ENCODE results near the gene MTSS2. TPM values are rescaled to one million over a fixed set of nuclear protein-coding genes. Genes with fewer than 3 reads are reported as not detected.

MTSS2 gene
- total and polyA plus RNA-seq, 2 of the 4 experiments (the other 2 are of a cell fraction), result 9.1 to 86.2 TPM

DNA sequence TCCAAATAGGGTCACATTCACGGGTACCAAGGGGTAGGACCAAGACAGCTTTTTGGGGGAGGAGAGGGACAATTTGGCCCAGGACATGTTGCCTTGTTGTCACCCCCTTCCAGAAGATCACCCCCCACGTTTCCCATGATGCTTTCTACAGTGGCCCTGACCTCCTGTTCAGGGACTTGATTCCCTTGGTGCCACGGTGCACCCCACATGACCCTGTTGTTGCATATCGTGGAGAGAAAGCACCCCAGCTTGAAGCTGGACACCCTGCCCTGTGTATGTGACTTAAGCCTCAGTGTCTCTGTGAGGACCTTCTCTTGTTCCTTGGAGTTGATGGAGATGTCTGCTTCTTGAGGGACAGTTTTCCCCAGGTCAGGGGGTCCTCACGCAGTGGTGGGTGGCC, 26.9 kb downstream of the MTSS2 start:
- TF ChIP-seq, protein P1, sequence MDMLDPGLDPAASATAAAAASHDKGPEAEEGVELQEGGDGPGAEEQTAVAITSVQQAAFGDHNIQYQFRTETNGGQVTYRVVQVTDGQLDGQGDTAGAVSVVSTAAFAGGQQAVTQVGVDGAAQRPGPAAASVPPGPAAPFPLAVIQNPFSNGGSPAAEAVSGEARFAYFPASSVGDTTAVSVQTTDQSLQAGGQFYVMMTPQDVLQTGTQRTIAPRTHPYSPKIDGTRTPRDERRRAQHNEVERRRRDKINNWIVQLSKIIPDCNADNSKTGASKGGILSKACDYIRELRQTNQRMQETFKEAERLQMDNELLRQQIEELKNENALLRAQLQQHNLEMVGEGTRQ (IDR thresholded peaks at IDR 0.05; ENCODE audit: low read depth, low read length), result no peak
- TF ChIP-seq RAD21 (IDR thresholded peaks at IDR 0.05; ENCODE audit: low read length) (no peak), FOS (IDR thresholded peaks at IDR 0.05; ENCODE audit: low read depth, low read length) (no peak), MAFK (IDR thresholded peaks at IDR 0.05; ENCODE audit: low read depth, low read length) (no peak), BHLHE40 (IDR thresholded peaks at IDR 0.05; ENCODE audit: low read depth, low read length) (no peak), SMC3 (IDR thresholded peaks at IDR 0.05; ENCODE audit: low read depth, low read length) (no peak), MAZ (IDR thresholded peaks at IDR 0.05; ENCODE audit: borderline replicate concordance, low read depth, low read length) (no peak)
- CTCF ChIA-PET, result no interaction called here
- Histone ChIP-seq H3K27ac (ENCODE audit: insufficient read depth, low read length) (no peak overlapping the region), H3K23ac (ENCODE audit: low read depth, low read length) (no peak overlapping the region), H3K4me1 (ENCODE audit: control insufficient read depth, insufficient read depth, low read length) (peaks cover 3% of the 10 kb centered on the region; the same call in 1 of the 2 replicates), H3K4me2 (ENCODE audit: low read depth, low read length) (no peak overlapping the region), H2BK120ac (ENCODE audit: low read depth, low read length) (no peak overlapping the region), H3K36me3 (ENCODE audit: control insufficient read depth, insufficient read depth, low read length) (peaks cover 18% of the 10 kb centered on the region), H2AK9ac (replicated peaks; ENCODE audit: low read depth, low read length, poor library complexity) (peak overlapping the region; percentile 61), H3K56ac (ENCODE audit: extremely low read depth, insufficient read depth, low read length) (no peak overlapping the region), H3K9me3 (ENCODE audit: control insufficient read depth, insufficient read depth, low read length) (no peaks in the 10 kb centered on the region), H3K4me3 (ENCODE audit: insufficient read depth, low read depth, low read length) (no peak overlapping the region), H3K14ac (replicated peaks; ENCODE audit: low read depth, low read length) (no peak overlapping the region), H4K5ac (ENCODE audit: low read depth, low read length) (no peak overlapping the region), H2AK5ac (ENCODE audit: low read depth, low read length) (peak overlapping the region; percentile 46; the same call in 1 of the 2 replicates), H3K79me1 (ENCODE audit: low read depth in 1 of 2, low read length in 2 of 2) (peaks cover 0 to 18% of the 10 kb centered on the region in 2 experiments; a peak in 2 of 4 replicates), H4K20me1 (ENCODE audit: insufficient read depth, low read length) (peaks cover 33% of the 10 kb centered on the region), H3K27me3 (ENCODE audit: control insufficient read depth, insufficient read depth, low read length) (no peaks in the 10 kb centered on the region), H3K4ac (ENCODE audit: low read depth, low read length) (no peak overlapping the region), H4K91ac (ENCODE audit: insufficient read depth, low read depth, low read length) (no peak overlapping the region), H3K18ac (ENCODE audit: low read depth, low read length) (no peak overlapping the region), H3K9ac (ENCODE audit: low read depth, low read length) (no peak overlapping the region), H2BK15ac (ENCODE audit: low read depth, low read length) (no peak overlapping the region), H2BK20ac (ENCODE audit: low read depth, low read length) (no peak overlapping the region), H2BK5ac (ENCODE audit: low read depth, low read length, poor library complexity, severe bottlenecking) (no peak overlapping the region), H4K8ac (ENCODE audit: low read depth in 2 of 2, low read length in 2 of 2) (no peak overlapping the region), H3K9me1 (ENCODE audit: insufficient read depth, low read length) (no peaks in the 10 kb centered on the region), H2AFZ (replicated peaks; ENCODE audit: low read length, poor library complexity) (no peak overlapping the region)
- dilution Hi-C loops (cut with HindIII; ENCODE audit: low sequenced_read_pairs, unreplicated experiment) (no loop called here), in situ Hi-C loops (cut with MboI; ENCODE audit: low sequenced_read_pairs) (no loop called here), intact Hi-C loops (cut with micrococcal nuclease) (no loop called here)
- WGBS, 2 experiments (ENCODE audit: extremely low coverage in 2 of 2, insufficient read length in 1 of 2), result no CpG with 5 or more reads among the region's 5 CpGs
- DNase-seq (no peak), ATAC-seq (ENCODE audit: low read depth) (no peak)
- no TSS peak for BruUV-seq (replicated peaks)
- POLR2A ChIA-PET (ENCODE audit: unreplicated experiment), result no interaction called here

Measured in IMR-90 (cell line).